Testis (tissue), 3 donors: ENCODE results near the gene MAN2A2. TPM values are rescaled to one million over a fixed set of nuclear protein-coding genes. Genes with fewer than 3 reads are reported as not detected.

Source experiments
- DNase-seq: peaks from one replicate; pipeline ENCODE4 v3.0.0-alpha.2; 2019
- H3K27ac ChIP-seq, 2 donors: fragments of 200-600 bp; sonication (generic); one replicate each; pipeline ENCODE4 v1.5.1; 2019
- H3K27me3 ChIP-seq: fragments of 200-600 bp; sonication (generic); one replicate; pipeline ENCODE4 v1.5.1; 2019
- H3K36me3 ChIP-seq: fragments of 200-600 bp; sonication (generic); one replicate; pipeline ENCODE4 v1.5.1; 2017; ENCODE audit warnings: low read depth; ENCODE audit errors: missing control alignments
- H3K4me1 ChIP-seq: fragments of 200-600 bp; sonication (generic); one replicate; pipeline ENCODE4 v1.5.1; 2019
- H3K4me3 ChIP-seq, 2 donors: fragments of 200-600 bp; sonication (generic); one replicate each; pipeline ENCODE4 v1.5.1; 2017 to 2019
- H3K9me3 ChIP-seq: fragments of 200-600 bp; sonication (generic); one replicate; pipeline ENCODE4 v1.5.1; 2017
- POLR2A ChIP-seq: fragments of 450-650 bp; IDR thresholded peaks from one replicate; pipeline ENCODE4 v1.6.1; 2017; ENCODE audit warnings: antibody characterized with exemption, mild to moderate bottlenecking, moderate library complexity
- WGBS, 2 donors: methylation state at CpG; one replicate each; pipeline ENCODE4 v1.1.5; 2018; 5-methylcytosine and 5-hydroxymethylcytosine counted together
- intact Hi-C: fragments of 100-400 bp; cut with DNase I; formaldehyde crosslinking; loops from one replicate; pipeline ENCODE4 v1.15.1; 2023; ENCODE audit warnings: low total_unique reads
- polyA plus RNA-seq: library from polyadenylated mRNA; stranded (reverse); fragments of 350-450 nt; fragmentation: Illumina TruSeq; extraction: RNeasy Lipid Tissue Mini Kit (QIAGEN cat#74804); gene quantifications from one replicate; pipeline ENCODE4 v1.2.3, GENCODE V29; 2014; ENCODE audit warnings: low read depth, low replicate concordance; ENCODE audit not compliant: insufficient read depth
- total RNA-seq, 2 donors: library from RNA; depleted of rRNA; stranded (reverse); fragments of >200 nt; gene quantifications; one replicate each; pipeline ENCODE4 v1.2.3, GENCODE V29; 2016
- TF ChIP-seq, protein P1 (sequence below), 3 experiments: fragments of 450-650 bp in 2 of 3; fragments of 200-600 bp in 1 of 3; sonication (generic) in 1 of 3; IDR thresholded peaks; one replicate each; pipeline ENCODE4 v1.5.1; 2016 to 2019; ENCODE audit warnings: antibody characterized with exemption in 3 of 3, mild to moderate bottlenecking in 2 of 3, moderate library complexity in 1 of 3

Gene MAN2A2
- total and polyA plus RNA-seq, 3 donors from 2014 or later: 101 to 151 (median 128) TPM

DNA sequence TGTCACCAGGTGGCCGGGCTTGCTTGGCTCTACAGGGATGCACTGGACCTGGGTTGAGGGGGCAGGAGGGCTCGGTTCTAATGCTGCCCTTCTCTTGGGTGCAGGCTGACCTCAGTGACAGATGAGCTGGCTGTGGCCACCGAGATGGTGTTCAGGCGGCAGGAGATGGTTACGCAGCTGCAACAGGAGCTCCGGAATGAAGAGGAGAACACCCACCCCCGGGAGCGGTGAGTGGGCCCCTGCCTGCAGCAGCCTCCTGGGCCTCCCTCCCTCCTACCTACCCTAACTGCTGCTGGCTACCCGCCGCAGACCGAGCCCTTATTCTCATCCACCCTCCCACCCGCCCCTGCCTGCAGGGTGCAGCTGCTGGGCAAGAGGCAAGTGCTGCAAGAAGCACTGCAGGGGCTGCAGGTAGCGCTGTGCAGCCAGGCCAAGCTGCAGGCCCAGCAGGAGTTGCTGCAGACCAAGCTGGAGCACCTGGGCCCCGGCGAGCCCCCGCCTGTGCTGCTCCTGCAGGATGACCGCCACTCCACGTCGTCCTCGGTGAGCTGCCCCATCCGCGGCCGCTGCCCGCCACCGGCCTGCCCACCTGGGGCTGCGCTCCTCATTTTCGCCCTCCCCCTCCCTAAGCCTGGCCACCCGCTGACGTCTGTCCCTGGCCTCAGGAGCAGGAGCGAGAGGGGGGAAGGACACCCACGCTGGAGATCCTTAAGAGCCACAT lies 13.2 kb upstream of the MAN2A2 start:
- H3K36me3 ChIP-seq: no peaks in the 10 kb centered on the region
- no peak for DNase-seq
- TF ChIP-seq, protein P1, sequence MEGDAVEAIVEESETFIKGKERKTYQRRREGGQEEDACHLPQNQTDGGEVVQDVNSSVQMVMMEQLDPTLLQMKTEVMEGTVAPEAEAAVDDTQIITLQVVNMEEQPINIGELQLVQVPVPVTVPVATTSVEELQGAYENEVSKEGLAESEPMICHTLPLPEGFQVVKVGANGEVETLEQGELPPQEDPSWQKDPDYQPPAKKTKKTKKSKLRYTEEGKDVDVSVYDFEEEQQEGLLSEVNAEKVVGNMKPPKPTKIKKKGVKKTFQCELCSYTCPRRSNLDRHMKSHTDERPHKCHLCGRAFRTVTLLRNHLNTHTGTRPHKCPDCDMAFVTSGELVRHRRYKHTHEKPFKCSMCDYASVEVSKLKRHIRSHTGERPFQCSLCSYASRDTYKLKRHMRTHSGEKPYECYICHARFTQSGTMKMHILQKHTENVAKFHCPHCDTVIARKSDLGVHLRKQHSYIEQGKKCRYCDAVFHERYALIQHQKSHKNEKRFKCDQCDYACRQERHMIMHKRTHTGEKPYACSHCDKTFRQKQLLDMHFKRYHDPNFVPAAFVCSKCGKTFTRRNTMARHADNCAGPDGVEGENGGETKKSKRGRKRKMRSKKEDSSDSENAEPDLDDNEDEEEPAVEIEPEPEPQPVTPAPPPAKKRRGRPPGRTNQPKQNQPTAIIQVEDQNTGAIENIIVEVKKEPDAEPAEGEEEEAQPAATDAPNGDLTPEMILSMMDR (IDR thresholded peaks at IDR 0.05): no peak
- no peak for TF ChIP-seq POLR2A
- H3K27ac ChIP-seq: no peak overlapping the region
- H3K4me1 ChIP-seq: peaks cover 14% of the 10 kb centered on the region
- no peaks in the 10 kb centered on the region for H3K9me3 ChIP-seq
- no peaks in the 10 kb centered on the region for H3K27me3 ChIP-seq
- intact Hi-C loops: loop anchor here (10.0 kb wide), 1 partner anchor 245 kb away; no protein-coding TSS in a partner anchor
- no peak overlapping the region for H3K4me3 ChIP-seq
- 88% methylated on average over 19 to 28 of the region's 31 CpGs for WGBS, 2 donors

DNA sequence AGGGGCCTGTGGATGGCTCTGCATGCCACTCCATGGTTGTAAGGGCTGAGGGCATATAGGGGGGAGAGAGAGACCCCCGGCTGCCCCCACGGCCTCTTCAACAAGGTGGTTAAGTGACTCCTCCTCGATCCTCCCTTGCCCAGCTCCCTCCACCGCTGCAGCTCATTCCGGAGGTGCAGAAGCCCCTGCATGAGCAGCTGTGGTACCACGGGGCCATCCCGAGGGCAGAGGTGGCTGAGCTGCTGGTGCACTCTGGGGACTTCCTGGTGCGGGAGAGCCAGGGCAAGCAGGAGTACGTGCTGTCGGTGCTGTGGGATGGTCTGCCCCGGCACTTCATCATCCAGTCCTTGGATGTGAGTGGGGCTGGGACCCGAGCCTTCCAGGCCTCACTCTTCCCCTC lies 12.3 kb upstream of the MAN2A2 start:
- WGBS, 2 donors: 80 to 91% methylated on average over 2 to 12 of the region's 12 CpGs
- no peaks in the 10 kb centered on the region for H3K36me3 ChIP-seq
- H3K27me3 ChIP-seq: no peaks in the 10 kb centered on the region
- peaks cover 9% of the 10 kb centered on the region for H3K4me1 ChIP-seq
- TF ChIP-seq, protein P1 (IDR thresholded peaks at IDR 0.05): no peak
- TF ChIP-seq POLR2A: no peak
- no peak overlapping the region for H3K27ac ChIP-seq
- H3K9me3 ChIP-seq: no peaks in the 10 kb centered on the region
- no peak for DNase-seq
- intact Hi-C loops: no loop called here
- no peak overlapping the region for H3K4me3 ChIP-seq

DNA sequence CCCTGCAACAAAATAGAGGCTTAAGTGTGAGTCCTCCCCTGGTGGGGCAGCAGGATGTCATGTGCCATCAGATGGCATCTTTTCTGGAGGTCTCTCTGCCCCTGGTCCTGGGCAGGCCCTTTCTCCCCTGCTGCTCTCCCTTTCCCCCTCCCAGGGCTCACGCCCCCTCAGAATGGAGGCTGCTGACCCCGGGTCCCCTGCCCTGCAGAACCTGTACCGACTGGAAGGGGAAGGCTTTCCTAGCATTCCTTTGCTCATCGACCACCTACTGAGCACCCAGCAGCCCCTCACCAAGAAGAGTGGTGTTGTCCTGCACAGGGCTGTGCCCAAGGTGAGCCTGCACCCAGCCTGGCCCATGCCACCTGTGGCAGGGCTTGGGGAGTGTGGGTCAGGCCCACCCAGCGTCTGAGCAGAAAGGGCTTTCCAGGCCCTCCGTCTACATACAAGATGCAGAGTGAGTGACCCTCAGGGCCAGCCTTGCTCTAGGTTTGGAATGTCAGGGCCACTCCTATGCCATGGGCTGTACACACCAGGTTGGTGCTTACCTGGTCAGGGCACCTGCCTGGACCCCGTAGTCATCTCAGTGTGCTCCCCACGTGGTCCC lies 11.7 kb upstream of the MAN2A2 start:
- DNase-seq: no peak
- Histone ChIP-seq H3K9me3 (no peaks in the 10 kb centered on the region), H3K27ac (no peak overlapping the region), H3K4me3 (no peak overlapping the region), H3K4me1 (peaks cover 4% of the 10 kb centered on the region), H3K36me3 (no peaks in the 10 kb centered on the region), H3K27me3 (no peaks in the 10 kb centered on the region)
- TF ChIP-seq POLR2A: no peak
- TF ChIP-seq, protein P1 (IDR thresholded peaks at IDR 0.05): no peak
- intact Hi-C loops: no loop called here
- 87 to 90% methylated on average over 5 to 8 of the region's 8 CpGs for WGBS, 2 donors

DNA sequence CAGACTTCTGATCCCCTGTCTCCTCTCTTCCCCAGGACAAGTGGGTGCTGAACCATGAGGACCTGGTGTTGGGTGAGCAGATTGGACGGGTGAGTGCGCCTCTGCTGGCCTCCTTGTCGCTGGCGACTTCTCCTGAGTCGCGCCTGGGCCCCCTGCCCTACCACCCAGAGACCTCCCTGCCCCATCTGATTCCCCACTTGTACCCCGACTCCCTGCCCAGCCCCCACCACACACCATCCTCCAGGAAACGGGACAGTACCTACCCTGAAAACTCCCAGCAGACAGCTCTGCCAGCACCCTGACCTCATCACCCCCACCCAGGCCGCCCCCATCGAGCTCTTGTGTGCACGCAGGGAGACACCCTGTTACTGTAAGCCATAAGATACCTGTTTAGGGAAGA lies 11.1 kb upstream of the MAN2A2 start:
- H3K27ac ChIP-seq: no peak overlapping the region
- TF ChIP-seq, protein P1 (IDR thresholded peaks at IDR 0.05): no peak
- TF ChIP-seq POLR2A: no peak
- H3K36me3 ChIP-seq: no peaks in the 10 kb centered on the region
- no peak overlapping the region for H3K4me3 ChIP-seq
- H3K27me3 ChIP-seq: no peaks in the 10 kb centered on the region
- intact Hi-C loops: no loop called here
- WGBS, 2 donors: 93 to 95% methylated on average over 11 of the region's 11 CpGs
- no peaks in the 10 kb centered on the region for H3K4me1 ChIP-seq
- H3K9me3 ChIP-seq: no peaks in the 10 kb centered on the region
- no peak for DNase-seq
